K562 (cell line): ENCODE measurements around the gene COL25A1.

Experiments used
- BRF2 ChIP-seq: IDR thresholded peaks from 3 replicates; pipeline ENCODE4 v1.6.1; 2011; ENCODE audit warnings: borderline replicate concordance, mild to moderate bottlenecking; ENCODE audit not compliant: insufficient read length, insufficient read depth
- EGR1 ChIP-seq: fragments of 450-650 bp; conservative IDR thresholded peaks from 2 replicates; pipeline ENCODE4 v1.6.1; 2017; ENCODE audit warnings: mild to moderate bottlenecking
- SRF ChIP-seq, 2 experiments: fragments of 250-450, 450-650 bp in 1 of 2; sonication (Bioruptor Pico) in 1 of 2; sonication (generic) in 1 of 2; formaldehyde crosslinking; IDR thresholded peaks; 2 replicates each; pipeline versions ENCODE4 v1.5.0 to v1.5.1; 2020 to 2022; ENCODE audit warnings: mild to moderate bottlenecking in 1 of 2, missing genetic modification reagents in 1 of 2
- TF ChIP-seq, protein P1 (sequence below): sonication (generic); formaldehyde crosslinking; IDR thresholded peaks from 2 replicates; pipeline ENCODE4 v1.8.1; 2023; ENCODE audit warnings: mild to moderate bottlenecking, missing genetic modification reagents

GRCh38 chr4:108930186-108930585 is 372.3 kb downstream of the COL25A1 start:
- TF ChIP-seq BRF2: no peak
- TF ChIP-seq EGR1: no peak
- no peak for TF ChIP-seq SRF (CRISPR knock-in tag; IDR thresholded peaks at IDR 0.05)
- TF ChIP-seq, protein P1, sequence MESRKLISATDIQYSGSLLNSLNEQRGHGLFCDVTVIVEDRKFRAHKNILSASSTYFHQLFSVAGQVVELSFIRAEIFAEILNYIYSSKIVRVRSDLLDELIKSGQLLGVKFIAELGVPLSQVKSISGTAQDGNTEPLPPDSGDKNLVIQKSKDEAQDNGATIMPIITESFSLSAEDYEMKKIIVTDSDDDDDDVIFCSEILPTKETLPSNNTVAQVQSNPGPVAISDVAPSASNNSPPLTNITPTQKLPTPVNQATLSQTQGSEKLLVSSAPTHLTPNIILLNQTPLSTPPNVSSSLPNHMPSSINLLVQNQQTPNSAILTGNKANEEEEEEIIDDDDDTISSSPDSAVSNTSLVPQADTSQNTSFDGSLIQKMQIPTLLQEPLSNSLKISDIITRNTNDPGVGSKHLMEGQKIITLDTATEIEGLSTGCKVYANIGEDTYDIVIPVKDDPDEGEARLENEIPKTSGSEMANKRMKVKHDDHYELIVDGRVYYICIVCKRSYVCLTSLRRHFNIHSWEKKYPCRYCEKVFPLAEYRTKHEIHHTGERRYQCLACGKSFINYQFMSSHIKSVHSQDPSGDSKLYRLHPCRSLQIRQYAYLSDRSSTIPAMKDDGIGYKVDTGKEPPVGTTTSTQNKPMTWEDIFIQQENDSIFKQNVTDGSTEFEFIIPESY (CRISPR knock-in tag): no peak
